Mesodermal cell (in vitro differentiated cells): ENCODE results near the gene DIO3.

Experiments used
- H3K27ac ChIP-seq: 2 replicates; pipeline ENCODE4 v1.7.0; 2013; ENCODE audit warnings: mild to moderate bottlenecking, low read depth, low read length, moderate library complexity; ENCODE audit not compliant: severe bottlenecking
- H3K36me3 ChIP-seq: 2 replicates; pipeline ENCODE4 v1.7.1; 2013; ENCODE audit warnings: mild to moderate bottlenecking, low read length, moderate library complexity; ENCODE audit not compliant: control insufficient read depth, insufficient read depth
- H3K4me1 ChIP-seq: one replicate; pipeline ENCODE4 v1.7.1; 2013; ENCODE audit warnings: mild to moderate bottlenecking, low read length; ENCODE audit not compliant: insufficient read depth, control insufficient read depth, poor library complexity, severe bottlenecking
- H3K4me3 ChIP-seq: 2 replicates; pipeline ENCODE4 v1.7.0; 2013; ENCODE audit warnings: low read length, control low read depth, mild to moderate bottlenecking; ENCODE audit not compliant: insufficient read depth, poor library complexity, severe bottlenecking; ENCODE audit errors: extremely low read depth
- H3K9me3 ChIP-seq: 2 replicates; pipeline ENCODE4 v1.7.1; 2013; ENCODE audit warnings: mild to moderate bottlenecking, low read length, moderate library complexity; ENCODE audit not compliant: control insufficient read depth
- WGBS, 2 experiments: methylation state at CpG; one replicate each; pipeline ENCODE4 v1.1.5; 2013; ENCODE audit warnings: missing lambda C conversion rate in 2 of 2; ENCODE audit not compliant: insufficient coverage in 2 of 2; 5-methylcytosine and 5-hydroxymethylcytosine counted together

The DIO3 gene

GRCh38 chr14:101600336-101600890, 39.1 kb downstream of the DIO3 start:
- WGBS, 2 experiments: 71 to 92% methylated on average over 4 to 7 of the region's 7 CpGs

GRCh38 chr14:101600891-101601605, 39.8 kb downstream of the DIO3 start:
- no peak overlapping the region for H3K4me3 ChIP-seq
- WGBS, 2 experiments: 89 to 91% methylated on average over 11 to 12 of the region's 12 CpGs
- H3K9me3 ChIP-seq: no peaks in the 10 kb centered on the region
- no peaks in the 10 kb centered on the region for H3K4me1 ChIP-seq
- H3K27ac ChIP-seq: no peak overlapping the region
- no peaks in the 10 kb centered on the region for H3K36me3 ChIP-seq

More at GRCh38 chr14:101600336-101600890, 39.1 kb downstream of the DIO3 start:
- H3K4me1 ChIP-seq: no peaks in the 10 kb centered on the region
- H3K4me3 ChIP-seq: no peak overlapping the region
- no peak overlapping the region for H3K27ac ChIP-seq
- H3K36me3 ChIP-seq: no peaks in the 10 kb centered on the region
- H3K9me3 ChIP-seq: no peaks in the 10 kb centered on the region

- Histone ChIP-seq H3K4me3 (no peak overlapping the region), H3K27ac (no peak overlapping the region), H3K4me1 (no peaks in the 10 kb centered on the region), H3K36me3 (no peaks in the 10 kb centered on the region), H3K9me3 (no peaks in the 10 kb centered on the region)
- WGBS, 2 experiments: 91 to 92% methylated on average over 34 to 35 of the region's 35 CpGs
Measured at GRCh38 chr14:101601606-101602465, 40.5 kb downstream of the DIO3 start.

- H3K9me3 ChIP-seq: no peaks in the 10 kb centered on the region
- H3K4me1 ChIP-seq: no peaks in the 10 kb centered on the region
- no peak overlapping the region for H3K4me3 ChIP-seq
- WGBS, 2 experiments: 94 to 98% methylated on average over 8 to 9 of the region's 12 CpGs
- H3K27ac ChIP-seq: no peak overlapping the region
- no peaks in the 10 kb centered on the region for H3K36me3 ChIP-seq
Measured at GRCh38 chr14:101602466-101602840, 41.2 kb downstream of the DIO3 start.

- Histone ChIP-seq H3K4me3 (no peak overlapping the region), H3K27ac (no peak overlapping the region), H3K4me1 (no peaks in the 10 kb centered on the region), H3K36me3 (no peaks in the 10 kb centered on the region), H3K9me3 (no peaks in the 10 kb centered on the region)
- 93 to 94% methylated on average over 8 of the region's 8 CpGs for WGBS, 2 experiments
Measured at GRCh38 chr14:101603096-101603495, 41.8 kb downstream of the DIO3 start.

GRCh38 chr14:101604228-101604934, 43.1 kb downstream of the DIO3 start:
- Histone ChIP-seq H3K36me3 (no peaks in the 10 kb centered on the region), H3K27ac (no peak overlapping the region), H3K4me1 (no peaks in the 10 kb centered on the region), H3K4me3 (no peak overlapping the region), H3K9me3 (no peaks in the 10 kb centered on the region)
- WGBS, 2 experiments: 88 to 91% methylated on average over 7 of the region's 9 CpGs

GRCh38 chr14:101604935-101605780, 43.9 kb downstream of the DIO3 start:
- 87% methylated on average over 8 to 11 of the region's 11 CpGs for WGBS, 2 experiments

GRCh38 chr14:101605836-101606235, 44.5 kb downstream of the DIO3 start:
- H3K4me3 ChIP-seq: no peak overlapping the region
- no peaks in the 10 kb centered on the region for H3K4me1 ChIP-seq
- WGBS, 2 experiments: 83% methylated on average over 2 of the region's 4 CpGs; no CpG with 5 or more reads in 1 of the 2 experiments
- H3K27ac ChIP-seq: no peak overlapping the region
- H3K9me3 ChIP-seq: no peaks in the 10 kb centered on the region
- no peaks in the 10 kb centered on the region for H3K36me3 ChIP-seq

More at GRCh38 chr14:101604935-101605780, 43.9 kb downstream of the DIO3 start:
- H3K27ac ChIP-seq: no peak overlapping the region
- no peaks in the 10 kb centered on the region for H3K9me3 ChIP-seq
- no peak overlapping the region for H3K4me3 ChIP-seq
- no peaks in the 10 kb centered on the region for H3K36me3 ChIP-seq
- no peaks in the 10 kb centered on the region for H3K4me1 ChIP-seq
